ENCODE measurements around the gene MLH1. TPM values are rescaled to one million over a fixed set of nuclear protein-coding genes. Genes with fewer than 3 reads are reported as not detected.

MLH1 gene
- total RNA-seq, 4 donors from 2014 or later, result 25.2 to 52.5 (median 36.4) TPM

GRCh38 chr3:36991923-36992805, 1.2 kb upstream of the MLH1 start:
- Histone ChIP-seq H3K27ac (peak overlapping the region; percentile 92 to 97 (median 96)), H3K27me3 (no peaks in the 10 kb centered on the region), H3K4me3 (peak overlapping the region; percentile 70 to 86 (median 80)), H3K4me1 (peaks cover 69 to 72% of the 10 kb centered on the region in 2 donors), H3K36me3 (peaks cover 0 to 34% of the 10 kb centered on the region in 2 donors), H3K9me3 (no peaks in the 10 kb centered on the region)
- TF ChIP-seq POLR2A (IDR thresholded peaks at IDR 0.05) (no peak), CTCF (IDR thresholded peaks at IDR 0.05 in 4 of 5, conservative IDR thresholded peaks at IDR 0.05 in 1 of 5) (no peak)
- peak; percentile 7 for ATAC-seq
- peak; percentile 20 to 32 for DNase-seq
- intact Hi-C loops (cut with DNase I; ENCODE audit: low total_unique reads), result loop anchor here (2.0 to 10.0 kb wide), 4 partner anchors 63 to 1173 kb away; partner anchors contain the start of genes ACAA1, MYD88 and OXSR1
- in situ Hi-C loops (cut with MboI; ENCODE audit: low sequenced_read_pairs in 4 of 4), result no loop called here

- peaks cover 70 to 74% of the 10 kb centered on the region in 2 donors for H3K4me1 ChIP-seq
- ATAC-seq, result peak; percentile 39 to 47
- H3K27me3 ChIP-seq, result no peaks in the 10 kb centered on the region
- DNase-seq, result peak in 1 of 2 donors; percentile 99
- no peaks in the 10 kb centered on the region for H3K9me3 ChIP-seq
- in situ Hi-C loops (cut with MboI; ENCODE audit: low sequenced_read_pairs in 4 of 4), result no loop called here
- peak within 1 kb of the TSS; percentile 70 to 86 (median 80) for H3K4me3 ChIP-seq
- peaks cover 0 to 34% of the 10 kb centered on the region in 2 donors for H3K36me3 ChIP-seq
- TF ChIP-seq CTCF (IDR thresholded peaks at IDR 0.05 in 4 of 5, conservative IDR thresholded peaks at IDR 0.05 in 1 of 5) (peak; percentile 35 to 50 (median 46)), POLR2A (IDR thresholded peaks at IDR 0.05) (peak; percentile 88 to 95)
- H3K27ac ChIP-seq, result peak within 1 kb of the TSS; percentile 92 to 97 (median 96)
- intact Hi-C loops (cut with DNase I; ENCODE audit: low total_unique reads), result loop anchor here (2.0 to 10.0 kb wide), 4 partner anchors 62 to 1172 kb away; partner anchors contain the start of genes ACAA1, MYD88 and OXSR1
These were observed 452 bp upstream of the MLH1 start, which contains the start of gene EPM2AIP1 for GRCh38 chr3:36992806-36993325. Gene EPM2AIP1, minus strand, starts transcription at chr3:36993131. Its CDS starts 54 bp downstream, at chr3:36993077.

- Histone ChIP-seq H3K27ac (no peak overlapping the region), H3K27me3 (no peaks in the 10 kb centered on the region), H3K4me3 (no peak overlapping the region), H3K9me3 (no peaks in the 10 kb centered on the region), H3K36me3 (peaks cover 8 to 95% of the 10 kb centered on the region in 2 donors), H3K4me1 (no peaks in the 10 kb centered on the region)
- DNase-seq (no peak), ATAC-seq (no peak)
- intact Hi-C loops (cut with DNase I; ENCODE audit: low total_unique reads) (no loop called here), in situ Hi-C loops (cut with MboI; ENCODE audit: low sequenced_read_pairs in 4 of 4) (loop anchor here in 1 of 4 donors (25.0 kb wide), 1 partner anchor 198 kb away; no protein-coding TSS in a partner anchor)
- TF ChIP-seq POLR2A (IDR thresholded peaks at IDR 0.05), result no peak
- no peak for TF ChIP-seq CTCF (IDR thresholded peaks at IDR 0.05 in 4 of 5, conservative IDR thresholded peaks at IDR 0.05 in 1 of 5)
These were observed 21.3 kb downstream of the MLH1 start for GRCh38 chr3:37014620-37015019.

GRCh38 chr3:37015642-37016041, 22.3 kb downstream of the MLH1 start:
- TF ChIP-seq CTCF (IDR thresholded peaks at IDR 0.05 in 4 of 5, conservative IDR thresholded peaks at IDR 0.05 in 1 of 5) (no peak), POLR2A (IDR thresholded peaks at IDR 0.05) (no peak)
- Histone ChIP-seq H3K27ac (no peak overlapping the region), H3K4me3 (no peak overlapping the region), H3K27me3 (no peaks in the 10 kb centered on the region), H3K9me3 (no peaks in the 10 kb centered on the region), H3K4me1 (no peaks in the 10 kb centered on the region), H3K36me3 (peaks cover 8 to 96% of the 10 kb centered on the region in 2 donors)
- in situ Hi-C loops (cut with MboI; ENCODE audit: low sequenced_read_pairs in 4 of 4) (loop anchor here in 1 of 4 donors (25.0 kb wide), 1 partner anchor 197 kb away; no protein-coding TSS in a partner anchor), intact Hi-C loops (cut with DNase I; ENCODE audit: low total_unique reads) (no loop called here)
- no peak for ATAC-seq
- DNase-seq, result no peak

Measured in gastrocnemius medialis (tissue), 4 donors.